Measurements from ENCODE around the gene DNAJC25.
"Not testable (repeated sequence)": the region's sequence is repeated elsewhere in the genome, so short reads cannot be mapped to it uniquely, and the experiment has no call there.

Gene DNAJC25

GRCh38 chr9:111631214-111631971, at the start of gene DNAJC25:
Gene DNAJC25 (plus strand): TSS chr9:111631334. CDS start chr9:111631408, 74 bp downstream.
- peak; percentile 60 to 98 (median 95) for DNase-seq

DNA sequence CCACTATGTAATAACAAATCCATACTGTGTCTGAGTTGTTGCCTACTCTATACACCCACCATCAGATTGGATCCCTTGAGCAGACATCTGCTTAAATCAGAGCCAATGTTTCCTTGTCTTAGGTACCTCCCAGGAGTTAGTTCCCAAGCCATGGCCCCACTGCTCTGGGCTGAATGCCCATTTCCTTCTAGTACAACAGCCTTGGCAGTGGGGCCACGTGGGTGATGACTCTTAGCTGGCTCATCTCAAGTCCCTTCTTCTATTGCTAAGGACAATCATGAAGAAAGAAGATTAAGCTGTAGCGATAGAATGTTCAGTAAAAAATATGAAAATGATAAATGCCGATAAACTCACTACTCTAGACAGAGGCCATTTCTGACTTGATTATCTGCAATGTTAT, 48.2 kb upstream of the DNAJC25 start:
- DNase-seq, result peak in 1 of 51 donors; percentile 20

DNA sequence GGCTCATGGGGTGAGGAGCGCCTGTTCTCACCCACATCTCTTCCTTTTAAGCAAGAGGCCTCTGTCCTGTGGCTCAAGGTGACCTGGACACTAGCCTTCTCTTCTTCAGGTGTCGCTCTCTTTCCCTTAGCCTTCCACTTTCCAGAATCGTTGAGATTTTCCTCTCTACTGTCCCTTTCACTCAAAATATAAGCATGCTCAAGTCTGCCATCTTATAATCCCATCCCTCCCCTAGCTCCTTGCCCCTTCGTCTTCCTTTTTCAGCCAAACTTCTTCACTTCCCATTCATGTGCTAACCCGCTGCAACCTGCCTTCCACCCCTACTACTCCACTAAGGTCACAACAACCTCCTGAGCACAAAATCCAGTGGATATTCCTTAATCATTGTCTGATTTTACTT, 44.8 kb upstream of the DNAJC25 start:
- DNase-seq, result no peak

- DNase-seq, result no peak
Observed at GRCh38 chr9:111588846-111589245, 42.3 kb upstream of the DNAJC25 start.

GRCh38 chr9:111597852-111598732, 33.0 kb upstream of the DNAJC25 start:
- DNase-seq, result peak in 36 of 51 donors; percentile 2 to 62 (median 24)

DNA sequence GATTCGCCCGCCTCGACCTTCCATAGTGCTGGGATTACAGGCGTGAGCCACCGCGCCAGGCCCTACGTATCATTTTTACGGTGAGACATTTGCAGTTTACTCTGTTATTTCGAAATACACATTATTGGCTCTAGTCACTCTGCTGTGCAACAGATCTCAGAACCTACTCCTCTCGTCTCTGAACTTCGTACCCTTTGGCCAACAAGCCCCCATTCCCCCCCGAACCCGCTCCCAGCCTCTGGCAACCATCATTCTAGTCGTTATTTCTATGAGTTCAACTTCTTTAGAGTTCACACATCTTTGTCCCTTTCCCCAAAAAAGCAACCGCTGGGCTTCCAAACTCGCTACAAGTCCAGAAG, 32.4 kb upstream of the DNAJC25 start:
- DNase-seq, result peak in 5 of 51 donors; percentile 17 to 51 (median 38)

DNA sequence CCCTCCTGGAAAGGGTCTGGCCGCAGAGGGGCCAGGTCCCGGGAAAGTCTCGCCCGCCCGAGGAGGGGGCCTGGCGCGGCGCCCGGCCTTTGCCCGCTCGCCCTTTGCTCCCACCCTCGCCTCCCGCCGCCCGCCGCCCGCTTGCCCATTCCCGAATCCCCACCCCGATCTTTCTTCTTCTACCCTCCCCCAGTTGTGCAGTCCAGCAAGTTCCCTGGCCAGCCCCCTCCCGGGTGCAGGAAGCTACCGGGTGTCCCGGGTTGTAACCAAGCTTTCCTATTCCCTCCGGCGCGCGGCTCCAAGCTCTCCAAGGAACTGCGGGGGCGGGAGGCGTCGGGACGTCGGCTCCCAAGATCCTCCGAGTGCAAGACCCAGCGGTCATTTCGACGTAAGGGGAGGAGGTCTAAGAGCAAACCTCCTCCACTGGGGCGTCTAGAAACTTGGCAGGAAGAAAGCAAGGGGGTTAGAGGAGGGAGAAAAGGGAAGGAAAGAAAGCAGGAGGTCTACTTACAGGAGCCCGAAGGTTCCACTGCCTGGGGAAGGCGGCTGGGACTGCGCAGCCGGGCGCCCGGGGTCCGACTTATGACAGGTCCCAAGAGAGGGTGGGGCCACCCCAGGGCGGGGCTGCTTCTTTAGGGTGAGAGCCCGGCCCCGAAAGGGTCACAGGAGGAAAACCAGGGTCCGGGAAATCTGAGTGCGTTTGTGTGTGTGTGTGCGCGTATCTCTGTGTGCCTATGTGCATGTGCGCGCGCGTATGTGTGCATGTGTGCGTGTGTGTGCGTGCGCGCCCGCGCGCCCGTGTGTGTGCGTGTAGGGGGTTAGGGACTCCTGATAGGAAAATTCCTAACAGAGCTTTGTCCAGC, 31.8 kb upstream of the DNAJC25 start, which contains the start of gene PTGR1:
PTGR1 (minus strand) TSS at position 556 of the 863 bp plus-strand sequence. CDS start 2,225 bp downstream, outside the sequence.
- peak in 45 of 51 donors; percentile 4 to 86 (median 45) for DNase-seq

DNA sequence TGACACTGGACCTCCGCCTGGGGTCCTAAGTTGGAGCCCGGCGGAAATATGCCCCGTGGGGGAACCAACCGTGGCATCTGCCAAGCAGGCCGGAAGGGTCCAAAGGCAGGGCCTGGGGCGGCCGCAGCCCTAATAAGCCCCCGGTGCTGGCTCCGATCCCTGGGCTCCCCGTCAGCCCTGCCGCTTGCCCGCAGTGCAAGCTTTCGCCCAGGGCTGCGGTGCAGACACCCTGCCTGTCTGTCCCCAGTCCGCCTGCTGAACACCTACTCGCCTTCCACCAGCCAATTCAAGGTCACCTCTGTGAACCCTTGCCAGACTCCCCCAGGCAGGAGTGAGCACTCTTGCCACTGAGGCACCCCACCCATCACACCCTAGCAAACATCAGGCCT, 31.2 kb upstream of the DNAJC25 start:
- DNase-seq, result peak in 3 of 51 donors; percentile 10 to 32 (median 13)

DNA sequence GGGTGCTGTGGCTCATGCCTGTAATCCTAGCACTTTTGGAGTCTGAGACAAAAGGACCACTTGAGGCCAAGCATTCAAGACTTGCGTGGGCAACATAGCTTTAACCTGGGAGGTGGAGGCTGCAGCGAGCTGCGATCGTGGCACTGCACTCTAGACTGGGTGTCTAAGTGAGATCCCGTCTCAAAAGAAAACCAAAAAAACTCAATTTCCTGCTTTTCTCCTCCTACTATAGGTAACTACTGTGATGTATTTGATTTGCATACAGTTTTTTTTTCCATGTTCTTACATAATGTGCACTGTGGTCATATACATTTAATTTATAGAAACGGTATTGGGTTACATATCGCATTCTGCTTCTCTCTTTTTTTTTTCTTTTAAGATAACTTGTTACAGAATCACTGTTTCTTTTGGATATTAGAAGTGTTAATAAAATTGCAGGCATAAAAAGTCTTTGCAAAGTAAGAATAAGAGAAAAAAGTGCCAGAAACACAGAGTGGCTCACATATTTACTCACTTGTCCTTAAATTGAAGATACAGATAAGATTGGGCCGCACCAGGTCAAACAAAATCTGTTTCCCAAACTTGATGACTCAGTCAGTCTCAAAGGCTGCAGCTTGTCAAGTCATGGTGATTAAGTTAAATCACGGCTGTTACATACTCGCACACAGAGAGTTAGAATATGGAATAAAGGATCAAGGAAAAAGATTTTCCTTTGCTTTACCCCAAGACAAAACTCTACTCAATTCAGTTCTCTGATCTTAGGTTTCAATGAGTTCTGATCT, 29.7 kb upstream of the DNAJC25 start:
- no peak for DNase-seq

- DNase-seq, result no peak
Observed at GRCh38 chr9:111603041-111603440, 28.1 kb upstream of the DNAJC25 start.

GRCh38 chr9:111604054-111604615, 27.0 kb upstream of the DNAJC25 start:
- DNase-seq, result no peak

DNA sequence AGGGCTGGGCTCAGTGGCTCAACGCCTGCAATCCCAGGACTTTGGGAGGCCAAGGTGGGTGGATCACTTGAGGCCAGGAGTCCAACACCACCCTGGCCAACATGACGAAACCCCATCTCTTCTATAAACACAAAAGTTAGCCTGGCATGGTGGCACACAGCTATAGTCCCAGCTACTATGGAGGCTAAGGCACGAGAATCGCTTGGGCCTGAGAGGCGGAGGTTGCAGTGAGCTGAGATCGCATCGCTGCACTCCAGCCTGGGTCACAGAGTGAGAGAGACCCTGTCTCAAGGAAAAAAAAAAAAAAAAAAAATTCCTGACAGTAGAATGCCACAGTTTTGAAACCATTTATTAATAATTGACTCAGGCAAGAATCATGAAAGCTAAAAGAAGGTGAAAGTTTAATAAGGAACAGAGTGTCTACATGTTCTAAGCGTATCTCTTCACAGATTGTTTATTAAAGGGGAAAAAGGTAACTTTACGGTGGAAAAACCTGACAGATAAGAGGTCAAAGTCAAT, 26.0 kb upstream of the DNAJC25 start:
- no peak for DNase-seq

GRCh38 chr9:111610149-111610548, 21.0 kb upstream of the DNAJC25 start:
- no peak for DNase-seq

DNA sequence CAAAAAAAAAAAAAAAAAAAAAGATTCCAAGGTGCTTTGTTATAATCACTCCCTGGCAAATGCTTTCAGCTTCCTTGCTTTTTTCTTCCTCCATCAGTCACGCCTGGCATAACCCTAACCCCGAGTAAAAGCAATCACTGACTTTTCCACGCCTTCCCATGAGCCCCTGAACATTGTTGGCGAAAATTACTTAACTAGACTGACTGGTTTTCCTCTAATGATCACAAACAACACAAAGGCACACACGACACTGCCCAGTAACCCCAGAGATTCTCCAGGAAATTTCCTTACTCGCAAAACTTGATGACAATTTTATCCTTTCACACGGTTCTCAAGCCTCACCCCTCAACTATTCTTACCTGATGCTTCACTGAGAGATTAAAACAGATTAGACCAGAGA, 20.3 kb upstream of the DNAJC25 start:
- DNase-seq, result no peak

GRCh38 chr9:111613436-111614040, 17.6 kb upstream of the DNAJC25 start:
- no peak for DNase-seq

GRCh38 chr9:111615928-111616327, 15.2 kb upstream of the DNAJC25 start:
- no peak for DNase-seq

- DNase-seq, result not testable (repeated sequence)
Observed at GRCh38 chr9:111617349-111617748, 13.8 kb upstream of the DNAJC25 start.

DNA sequence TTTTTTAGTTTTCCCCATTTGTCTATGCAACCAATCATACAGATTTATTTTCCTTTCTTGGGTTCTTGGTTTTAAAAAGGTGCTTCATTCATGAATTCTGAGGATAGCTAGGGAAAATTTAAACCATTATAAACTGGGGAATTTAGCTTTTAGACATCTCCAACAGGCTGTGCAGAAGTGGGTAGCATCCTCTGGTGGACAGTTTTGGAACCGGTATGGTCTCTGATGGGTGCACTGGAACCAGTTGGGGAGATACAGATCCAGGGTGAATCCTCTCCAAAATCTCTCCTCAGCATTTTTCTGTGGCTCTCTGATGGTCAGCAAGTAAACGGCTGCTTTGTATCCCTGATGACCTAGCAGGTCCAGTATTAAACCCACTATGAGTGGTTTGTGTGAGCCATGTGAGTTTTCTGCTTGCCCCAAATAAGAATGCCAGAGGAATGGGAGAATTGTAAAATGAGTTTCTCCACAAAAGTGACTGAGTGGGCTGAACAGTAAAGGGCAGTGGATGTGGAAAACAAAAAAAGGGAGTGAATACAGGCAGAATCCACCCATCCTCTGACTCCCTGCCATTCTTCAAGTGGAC, 9.1 kb upstream of the DNAJC25 start:
- peak in 20 of 51 donors; percentile 0 to 42 (median 11) for DNase-seq

DNA sequence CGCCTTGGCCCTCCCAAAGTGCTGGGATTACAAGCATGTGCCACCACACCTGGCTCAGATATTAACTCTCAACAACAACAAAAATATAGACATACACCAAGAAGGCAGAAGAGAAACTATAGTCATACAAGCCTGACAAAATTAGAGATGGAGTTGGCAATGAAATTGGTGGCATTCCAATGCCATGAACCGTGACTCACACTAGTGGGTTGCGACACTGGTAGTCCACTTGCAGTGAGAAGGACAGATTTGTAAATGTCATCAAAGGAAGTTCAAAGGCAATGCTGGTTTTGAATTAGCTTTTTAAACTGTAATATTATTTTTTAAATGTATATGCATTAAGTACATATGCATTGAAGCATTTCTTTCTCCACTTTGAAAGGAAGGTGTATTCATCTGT, 8.5 kb upstream of the DNAJC25 start:
- no peak for DNase-seq

Data from hypothalamus (tissue), 51 donors.